BE2C (cell line): ENCODE measurements around the gene FABP1.

Experiments used
- DNase-seq: peaks from one replicate; pipeline ENCODE4 v3.0.0-alpha.2; 2020
- H3K27me3 ChIP-seq: fragments of 250-450 bp; sonication (Bioruptor Pico); 2 replicates; pipeline ENCODE4 v1.5.1; 2020; ENCODE audit warnings: mild to moderate bottlenecking
- H3K36me3 ChIP-seq: fragments of 250-450 bp; sonication (Bioruptor Pico); 2 replicates; pipeline ENCODE4 v1.5.1; 2020; ENCODE audit warnings: mild to moderate bottlenecking
- H3K4me1 ChIP-seq: fragments of 250-450 bp; sonication (Bioruptor Pico); 2 replicates; pipeline ENCODE4 v1.5.1; 2020
- H3K4me3 ChIP-seq: 2 replicates; pipeline ENCODE4 v1.5.1; 2011; ENCODE audit warnings: low read depth, low read length
- H3K9me3 ChIP-seq: fragments of 250-450 bp; sonication (Bioruptor Pico); 2 replicates; pipeline ENCODE4 v1.5.1; 2020
- CTCF ChIP-seq: IDR thresholded peaks from 2 replicates; pipeline ENCODE4 v1.5.1; 2012; ENCODE audit warnings: mild to moderate bottlenecking, low read depth, low read length

The FABP1 gene

GRCh38 chr2:88098558-88098900 lies 29.3 kb downstream of the FABP1 start:
- H3K27me3 ChIP-seq, result no peaks in the 10 kb centered on the region
- no peaks in the 10 kb centered on the region for H3K9me3 ChIP-seq
- no peak overlapping the region for H3K4me3 ChIP-seq
- no peak for TF ChIP-seq CTCF
- H3K4me1 ChIP-seq, result no peaks in the 10 kb centered on the region
- no peaks in the 10 kb centered on the region for H3K36me3 ChIP-seq
- no peak for DNase-seq

GRCh38 chr2:88097891-88098557 lies 29.8 kb downstream of the FABP1 start:
- no peak for TF ChIP-seq CTCF
- no peak for DNase-seq
- H3K27me3 ChIP-seq, result no peaks in the 10 kb centered on the region
- no peak overlapping the region for H3K4me3 ChIP-seq
- H3K9me3 ChIP-seq, result no peaks in the 10 kb centered on the region
- no peaks in the 10 kb centered on the region for H3K36me3 ChIP-seq
- H3K4me1 ChIP-seq, result no peaks in the 10 kb centered on the region

- TF ChIP-seq CTCF, result no peak
- Histone ChIP-seq H3K9me3 (no peaks in the 10 kb centered on the region), H3K27me3 (no peaks in the 10 kb centered on the region), H3K4me1 (no peaks in the 10 kb centered on the region), H3K36me3 (no peaks in the 10 kb centered on the region), H3K4me3 (no peak overlapping the region)
- no peak for DNase-seq
Measured at GRCh38 chr2:88097192-88097591, 30.7 kb downstream of the FABP1 start.

- no peaks in the 10 kb centered on the region for H3K36me3 ChIP-seq
- DNase-seq, result no peak
- TF ChIP-seq CTCF, result no peak
Measured at GRCh38 chr2:88096708-88097107, 31.2 kb downstream of the FABP1 start.

GRCh38 chr2:88095022-88095421 lies 32.8 kb downstream of the FABP1 start:
- Histone ChIP-seq H3K9me3 (no peaks in the 10 kb centered on the region), H3K4me1 (no peaks in the 10 kb centered on the region), H3K36me3 (no peaks in the 10 kb centered on the region), H3K27me3 (no peaks in the 10 kb centered on the region), H3K4me3 (no peak overlapping the region)
- no peak for DNase-seq
- no peak for TF ChIP-seq CTCF

More at GRCh38 chr2:88096708-88097107, 31.2 kb downstream of the FABP1 start:
- Histone ChIP-seq H3K9me3 (no peaks in the 10 kb centered on the region), H3K4me3 (no peak overlapping the region), H3K4me1 (no peaks in the 10 kb centered on the region), H3K27me3 (no peaks in the 10 kb centered on the region)

- Histone ChIP-seq H3K4me1 (no peaks in the 10 kb centered on the region), H3K36me3 (no peaks in the 10 kb centered on the region), H3K27me3 (no peaks in the 10 kb centered on the region), H3K4me3 (no peak overlapping the region), H3K9me3 (no peaks in the 10 kb centered on the region)
- no peak for TF ChIP-seq CTCF
- DNase-seq, result no peak
Measured at GRCh38 chr2:88092773-88093172, 35.1 kb downstream of the FABP1 start.
